Measurements from ENCODE around the gene TEX51.

The TEX51 gene

GRCh38 chr2:126889071-126889470 is 9.6 kb upstream of the TEX51 start:
- Histone ChIP-seq H3K4me3 (ENCODE audit: low read length) (no peak overlapping the region), H3K27ac (ENCODE audit: low read length) (no peak overlapping the region), H3K9me3 (ENCODE audit: insufficient read depth, low read length) (no peaks in the 10 kb centered on the region), H3K4me2 (ENCODE audit: low read length) (no peak overlapping the region), H3K9ac (ENCODE audit: low read length) (no peak overlapping the region), H2AFZ (ENCODE audit: low read depth, low read length) (no peak overlapping the region), H3K27me3 (ENCODE audit: low read depth, low read length) (no peaks in the 10 kb centered on the region), H3K4me1 (ENCODE audit: low read length) (no peaks in the 10 kb centered on the region), H4K20me1 (ENCODE audit: insufficient read depth, low read length) (no peaks in the 10 kb centered on the region), H3K36me3 (replicated peaks; ENCODE audit: low read depth, low read length) (no peaks in the 10 kb centered on the region), H3K79me2 (ENCODE audit: low read length) (no peaks in the 10 kb centered on the region)
- TF ChIP-seq, protein P1, sequence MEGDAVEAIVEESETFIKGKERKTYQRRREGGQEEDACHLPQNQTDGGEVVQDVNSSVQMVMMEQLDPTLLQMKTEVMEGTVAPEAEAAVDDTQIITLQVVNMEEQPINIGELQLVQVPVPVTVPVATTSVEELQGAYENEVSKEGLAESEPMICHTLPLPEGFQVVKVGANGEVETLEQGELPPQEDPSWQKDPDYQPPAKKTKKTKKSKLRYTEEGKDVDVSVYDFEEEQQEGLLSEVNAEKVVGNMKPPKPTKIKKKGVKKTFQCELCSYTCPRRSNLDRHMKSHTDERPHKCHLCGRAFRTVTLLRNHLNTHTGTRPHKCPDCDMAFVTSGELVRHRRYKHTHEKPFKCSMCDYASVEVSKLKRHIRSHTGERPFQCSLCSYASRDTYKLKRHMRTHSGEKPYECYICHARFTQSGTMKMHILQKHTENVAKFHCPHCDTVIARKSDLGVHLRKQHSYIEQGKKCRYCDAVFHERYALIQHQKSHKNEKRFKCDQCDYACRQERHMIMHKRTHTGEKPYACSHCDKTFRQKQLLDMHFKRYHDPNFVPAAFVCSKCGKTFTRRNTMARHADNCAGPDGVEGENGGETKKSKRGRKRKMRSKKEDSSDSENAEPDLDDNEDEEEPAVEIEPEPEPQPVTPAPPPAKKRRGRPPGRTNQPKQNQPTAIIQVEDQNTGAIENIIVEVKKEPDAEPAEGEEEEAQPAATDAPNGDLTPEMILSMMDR (IDR thresholded peaks at IDR 0.05; ENCODE audit: low read depth, low read length) = no peak
- no peak for TF ChIP-seq EZH2phosphoT487 (IDR thresholded peaks at IDR 0.05; ENCODE audit: low read depth)

DNA sequence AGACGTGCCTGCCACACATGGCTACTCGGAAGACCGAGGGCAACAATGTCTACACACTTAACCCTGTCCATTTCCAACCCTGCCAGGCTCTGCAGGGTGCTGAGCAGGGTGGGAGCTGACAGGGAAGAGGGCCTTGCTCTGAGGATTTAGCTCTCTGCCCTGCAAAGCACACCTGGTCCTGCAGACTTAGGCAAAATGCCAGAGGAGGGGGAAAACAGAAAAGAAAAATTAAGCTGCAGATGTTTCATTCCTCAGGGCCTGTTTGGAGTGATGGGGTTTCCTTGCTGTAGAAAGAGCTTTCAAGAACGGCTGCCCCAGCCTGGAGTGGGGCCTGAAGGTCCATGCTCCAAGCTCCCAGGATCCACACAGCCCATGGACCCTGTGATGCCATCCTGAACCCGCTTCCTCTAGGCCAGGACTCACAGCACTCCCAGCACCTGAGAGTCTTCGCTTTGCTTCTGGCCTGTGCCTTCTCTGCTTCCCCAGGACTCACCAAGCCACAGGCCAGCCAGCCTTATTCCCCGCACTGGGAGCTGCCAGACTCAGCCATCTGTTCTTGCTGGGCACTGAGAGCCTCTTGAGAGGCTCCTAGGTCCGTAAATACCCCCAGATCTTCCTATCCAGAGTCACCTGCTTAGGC is 9.1 kb upstream of the TEX51 start:
- Histone ChIP-seq H4K20me1 (ENCODE audit: insufficient read depth, low read length) (no peaks in the 10 kb centered on the region), H3K4me2 (ENCODE audit: low read length) (no peak overlapping the region), H3K27ac (ENCODE audit: low read length) (no peak overlapping the region), H3K9me3 (ENCODE audit: insufficient read depth, low read length) (no peaks in the 10 kb centered on the region), H2AFZ (ENCODE audit: low read depth, low read length) (no peak overlapping the region), H3K36me3 (replicated peaks; ENCODE audit: low read depth, low read length) (no peaks in the 10 kb centered on the region), H3K27me3 (ENCODE audit: low read depth, low read length) (no peaks in the 10 kb centered on the region), H3K4me3 (ENCODE audit: low read length) (no peak overlapping the region), H3K4me1 (ENCODE audit: low read length) (no peaks in the 10 kb centered on the region), H3K79me2 (ENCODE audit: low read length) (no peaks in the 10 kb centered on the region), H3K9ac (ENCODE audit: low read length) (no peak overlapping the region)
- TF ChIP-seq, protein P1 (IDR thresholded peaks at IDR 0.05; ENCODE audit: low read depth, low read length) = no peak
- no peak for TF ChIP-seq EZH2phosphoT487 (IDR thresholded peaks at IDR 0.05; ENCODE audit: low read depth)

DNA sequence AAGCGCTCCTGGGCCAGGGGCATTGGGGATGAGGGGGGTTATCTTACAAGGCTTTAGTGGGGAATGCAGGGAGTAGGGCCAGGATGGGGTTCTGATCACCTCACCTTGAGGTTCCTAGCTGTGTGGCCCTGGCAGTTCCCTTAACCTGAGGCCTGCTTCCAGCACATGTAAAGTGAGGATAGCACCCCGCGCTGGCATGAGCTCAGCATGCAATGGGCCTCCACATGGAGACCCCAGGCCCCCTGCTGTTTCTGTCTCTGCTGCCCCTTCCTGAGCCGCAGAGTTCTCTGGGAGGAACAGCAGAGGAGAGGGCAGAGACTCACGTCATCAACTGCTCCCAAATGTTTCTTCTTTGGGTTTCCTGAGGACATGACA is 8.6 kb upstream of the TEX51 start:
- Histone ChIP-seq H3K9me3 (ENCODE audit: insufficient read depth, low read length) (no peaks in the 10 kb centered on the region), H3K4me2 (ENCODE audit: low read length) (no peak overlapping the region), H3K4me3 (ENCODE audit: low read length) (no peak overlapping the region), H2AFZ (ENCODE audit: low read depth, low read length) (no peak overlapping the region), H3K27ac (ENCODE audit: low read length) (no peak overlapping the region), H3K36me3 (replicated peaks; ENCODE audit: low read depth, low read length) (no peaks in the 10 kb centered on the region), H3K27me3 (ENCODE audit: low read depth, low read length) (no peaks in the 10 kb centered on the region), H3K4me1 (ENCODE audit: low read length) (no peaks in the 10 kb centered on the region), H4K20me1 (ENCODE audit: insufficient read depth, low read length) (no peaks in the 10 kb centered on the region), H3K79me2 (ENCODE audit: low read length) (no peaks in the 10 kb centered on the region), H3K9ac (ENCODE audit: low read length) (no peak overlapping the region)
- no peak for TF ChIP-seq EZH2phosphoT487 (IDR thresholded peaks at IDR 0.05; ENCODE audit: low read depth)
- TF ChIP-seq, protein P1 (IDR thresholded peaks at IDR 0.05; ENCODE audit: low read depth, low read length) = no peak

DNA sequence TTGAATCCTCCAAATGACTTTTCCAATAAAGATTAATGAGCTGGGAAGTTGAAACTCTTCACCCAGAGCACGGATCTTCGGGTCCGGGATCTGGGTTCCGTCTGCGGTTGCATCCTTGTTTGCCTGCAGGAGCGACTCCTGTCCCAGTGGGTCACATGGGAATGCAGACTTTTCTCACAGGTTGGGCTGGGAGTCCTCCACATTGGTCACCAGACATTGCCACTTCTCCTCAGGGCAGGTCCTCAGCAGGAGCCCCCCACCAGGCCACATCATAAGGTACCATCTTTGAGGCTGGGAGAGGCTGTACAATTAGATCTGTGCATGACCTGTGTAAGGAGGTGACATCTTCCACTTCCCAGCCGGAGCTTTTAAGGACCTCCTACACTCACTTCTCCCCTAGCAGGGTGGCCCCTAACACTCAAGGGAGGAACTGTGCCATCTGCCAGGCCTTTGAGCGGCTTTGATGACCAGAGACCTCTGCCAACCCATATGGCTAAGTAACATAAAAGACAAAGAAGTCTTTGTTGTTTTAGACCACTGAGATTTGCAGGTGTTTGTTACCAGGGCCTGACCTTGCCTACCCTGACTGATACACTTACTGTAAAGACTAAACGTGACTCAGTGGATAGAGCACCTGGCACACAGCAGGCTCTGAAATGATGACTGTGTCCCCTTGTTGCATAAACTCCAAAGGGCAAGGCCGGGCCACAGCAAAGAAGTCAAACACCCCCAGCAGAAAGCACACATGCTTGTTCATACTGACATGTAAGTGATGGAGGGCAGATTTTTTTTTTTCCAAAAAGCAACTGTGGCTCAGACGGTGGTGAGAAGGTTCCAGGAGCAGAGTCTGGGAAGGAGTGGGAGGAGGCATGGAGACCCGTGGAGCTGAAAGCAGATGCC is 7.9 kb upstream of the TEX51 start:
- Histone ChIP-seq H3K9ac (ENCODE audit: low read length) (no peak overlapping the region), H3K4me1 (ENCODE audit: low read length) (no peaks in the 10 kb centered on the region), H3K4me3 (ENCODE audit: low read length) (no peak overlapping the region), H3K27me3 (ENCODE audit: low read depth, low read length) (no peaks in the 10 kb centered on the region), H3K27ac (ENCODE audit: low read length) (no peak overlapping the region), H4K20me1 (ENCODE audit: insufficient read depth, low read length) (no peaks in the 10 kb centered on the region), H2AFZ (ENCODE audit: low read depth, low read length) (no peak overlapping the region), H3K79me2 (ENCODE audit: low read length) (no peaks in the 10 kb centered on the region), H3K4me2 (ENCODE audit: low read length) (no peak overlapping the region), H3K36me3 (replicated peaks; ENCODE audit: low read depth, low read length) (no peaks in the 10 kb centered on the region), H3K9me3 (ENCODE audit: insufficient read depth, low read length) (no peaks in the 10 kb centered on the region)
- no peak for TF ChIP-seq EZH2phosphoT487 (IDR thresholded peaks at IDR 0.05; ENCODE audit: low read depth)
- TF ChIP-seq, protein P1 (IDR thresholded peaks at IDR 0.05; ENCODE audit: low read depth, low read length) = no peak

Data from OCI-LY3 (cell line).